Muscle of back (tissue), 11 donors: ENCODE measurements around the gene C6orf136. TPM values are rescaled to one million over a fixed set of nuclear protein-coding genes. Genes with fewer than 3 reads are reported as not detected.
A peak's percentile ranks its signal among the peaks of the same experiment; 100 is the strongest.

Experiments
- DNase-seq, 3 donors: peaks; one replicate each; pipeline versions ENCODE4 v3.0.0 to v3.0.0-alpha.2; 2013
- polyA plus RNA-seq, 10 donors: library from polyadenylated mRNA; unstranded; fragments of 120-200 nt; gene quantifications; one replicate each; pipeline ENCODE4 v1.2.1, GENCODE V29; 2013; ENCODE audit not compliant: insufficient read length in 10 of 10

Gene C6orf136
- polyA plus RNA-seq, 10 donors = 7.7 to 18.2 (median 11.9) TPM

DNA sequence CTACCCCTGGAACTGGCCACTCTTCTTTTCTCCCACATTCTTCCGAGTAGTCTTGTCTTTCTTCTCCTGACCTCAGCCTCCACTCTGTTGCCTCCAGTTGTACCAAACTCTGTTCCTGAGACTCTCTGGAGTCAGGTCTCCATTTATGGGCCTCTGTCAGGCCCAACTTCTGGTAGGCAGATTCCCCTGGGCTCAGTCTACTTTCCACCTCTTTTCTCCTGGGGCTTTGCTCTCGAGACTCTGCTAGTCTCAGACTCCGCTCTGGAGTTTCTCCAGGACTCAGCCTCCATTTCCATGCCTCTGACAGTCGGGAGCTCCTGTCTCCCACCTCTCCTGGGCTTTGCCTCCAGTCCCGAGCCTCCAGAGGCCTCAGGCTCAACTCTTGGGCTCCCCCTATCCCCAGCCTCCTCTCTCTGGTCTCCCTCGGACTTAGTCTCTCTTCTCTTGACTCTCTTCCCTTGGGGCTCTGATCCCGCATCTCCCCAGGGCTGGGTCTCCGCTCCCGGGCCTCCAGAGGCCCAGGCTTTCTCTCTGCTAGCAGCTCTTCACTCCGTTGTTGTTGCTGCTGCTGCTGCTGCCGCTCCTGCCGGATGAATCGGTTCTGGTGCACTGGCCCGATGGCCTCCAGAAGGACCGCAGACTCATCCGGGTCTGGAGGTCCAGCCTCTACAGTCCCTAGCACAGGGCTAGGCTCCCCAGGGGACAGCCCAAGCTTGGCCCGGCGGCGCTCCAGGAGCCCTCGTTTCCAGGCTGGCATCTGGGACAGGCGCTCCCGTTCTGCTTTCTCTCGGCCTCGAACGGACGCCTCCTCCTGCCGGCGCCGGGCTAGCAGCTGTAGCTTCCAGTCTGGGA lies 38.5 kb downstream of the C6orf136 start:
- peak in 1 of 3 donors; percentile 36 for DNase-seq

DNA sequence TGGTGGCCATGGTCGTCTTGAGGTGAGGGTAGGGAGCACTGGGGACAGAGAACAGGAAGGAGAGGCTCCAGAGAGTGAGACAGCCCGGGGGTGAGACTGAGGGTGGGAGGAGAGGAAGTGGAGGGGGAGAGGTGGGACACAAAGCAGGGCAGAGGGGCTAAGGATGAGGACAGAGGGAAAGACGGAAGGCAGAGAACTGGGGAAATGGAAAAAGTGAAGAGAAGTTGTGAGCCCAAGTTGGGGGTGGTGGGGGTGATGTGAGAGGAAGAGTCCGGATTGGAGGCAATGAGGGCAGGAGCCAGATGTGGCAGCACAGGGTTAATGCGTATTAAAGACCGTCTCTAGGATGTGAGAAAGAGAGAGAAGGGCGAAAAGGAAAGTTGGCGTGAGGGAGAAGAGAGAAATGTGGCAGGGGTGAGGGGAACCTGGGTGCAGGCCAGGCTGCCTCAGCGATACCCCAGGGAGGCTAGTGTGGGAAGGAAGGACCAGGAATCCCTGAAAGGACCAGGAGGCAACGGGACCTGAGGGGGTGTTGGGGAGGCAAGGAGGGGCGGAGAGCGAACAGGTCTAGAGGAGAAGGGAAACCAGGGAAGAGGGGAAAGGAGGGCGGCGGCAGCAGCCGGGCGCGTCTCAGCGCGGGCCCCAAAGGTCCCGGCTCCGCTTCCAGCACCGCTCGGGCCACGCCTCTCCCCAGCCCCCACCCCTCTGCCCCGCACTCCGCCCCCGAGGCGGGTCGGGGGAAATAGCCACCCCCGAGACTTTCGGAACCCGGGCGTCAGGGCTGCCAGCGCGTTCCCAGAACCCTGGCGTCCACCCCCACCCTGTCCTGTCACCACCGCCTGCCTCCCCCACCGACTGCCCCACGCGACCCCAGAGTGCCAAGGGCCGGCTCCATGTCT lies 39.3 kb downstream of the C6orf136 start, which contains the start of gene PPP1R18:
Gene PPP1R18, minus strand, starts transcription at position 637 of the 899 bp plus-strand sequence. Its CDS starts 627 bp downstream, at position 10.
- peak in 2 of 3 donors; percentile 67 to 82 for DNase-seq

- DNase-seq = peak; percentile 96 to 99 (median 96)
These were observed 40.1 kb downstream of the C6orf136 start for GRCh38 chr6:30686908-30687658.

DNA sequence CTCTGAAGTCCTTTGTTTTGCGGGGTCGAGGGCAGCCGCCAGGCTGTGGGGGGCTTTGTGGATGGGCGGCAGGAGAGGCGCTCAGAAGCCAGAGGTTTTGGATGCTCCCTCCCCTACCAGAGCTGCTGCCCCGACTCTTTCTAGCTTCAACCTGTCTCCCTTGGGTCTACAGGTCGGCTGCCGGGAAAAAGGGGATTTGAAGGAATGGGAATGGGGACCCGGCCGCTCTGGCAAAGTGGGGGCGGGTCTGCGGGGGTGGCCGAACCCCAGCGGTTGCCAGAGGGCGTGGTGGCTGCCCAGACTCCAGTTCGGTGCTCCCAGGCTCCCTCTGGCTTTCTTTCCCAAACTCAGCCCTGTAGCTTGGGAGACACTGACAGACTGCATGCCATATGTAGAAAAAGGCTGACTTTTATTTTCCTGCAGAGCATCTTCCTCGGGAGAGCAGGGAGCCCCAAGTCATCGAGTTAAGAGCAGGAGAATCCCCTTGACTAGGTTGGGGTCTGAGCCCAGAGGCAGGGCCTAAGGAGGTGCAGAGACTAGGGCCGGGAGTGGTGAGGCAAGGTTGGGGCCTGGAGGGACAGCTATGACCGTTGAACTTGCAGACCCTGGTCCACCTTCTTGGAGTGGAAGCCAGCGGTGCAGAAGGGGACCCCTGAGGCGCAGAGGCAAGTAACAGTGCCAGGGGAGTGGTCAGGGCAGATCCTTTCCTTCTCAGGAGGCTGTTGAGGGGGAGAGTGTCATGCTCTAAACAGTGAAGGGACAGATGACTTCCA lies 40.9 kb downstream of the C6orf136 start:
- DNase-seq = peak in 1 of 3 donors; percentile 30

DNA sequence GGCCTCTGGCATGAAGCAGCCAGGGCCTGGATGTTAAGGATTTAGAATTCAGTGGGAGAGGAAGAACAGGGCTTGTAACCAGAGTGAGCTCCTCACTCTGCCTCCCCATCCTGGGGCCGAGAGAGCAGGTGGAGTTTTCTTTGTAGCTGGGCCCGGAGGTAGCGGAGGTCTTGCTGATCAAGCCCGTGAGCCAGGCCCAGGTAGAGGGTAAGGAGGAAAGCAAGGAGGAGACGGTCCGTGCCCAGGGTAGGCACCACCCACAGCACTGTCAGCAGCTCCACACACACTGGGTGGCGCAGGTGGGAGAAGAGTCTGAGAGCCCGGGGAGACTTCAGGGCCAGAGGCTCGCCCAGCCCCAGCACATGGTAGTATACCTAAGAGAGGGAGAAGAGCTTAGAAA lies 41.6 kb downstream of the C6orf136 start:
- DNase-seq = no peak

GRCh38 chr6:30689022-30689865 lies 42.3 kb downstream of the C6orf136 start:
- no peak for DNase-seq

- no peak for DNase-seq
These were observed 43.1 kb downstream of the C6orf136 start for GRCh38 chr6:30689985-30690384.

DNA sequence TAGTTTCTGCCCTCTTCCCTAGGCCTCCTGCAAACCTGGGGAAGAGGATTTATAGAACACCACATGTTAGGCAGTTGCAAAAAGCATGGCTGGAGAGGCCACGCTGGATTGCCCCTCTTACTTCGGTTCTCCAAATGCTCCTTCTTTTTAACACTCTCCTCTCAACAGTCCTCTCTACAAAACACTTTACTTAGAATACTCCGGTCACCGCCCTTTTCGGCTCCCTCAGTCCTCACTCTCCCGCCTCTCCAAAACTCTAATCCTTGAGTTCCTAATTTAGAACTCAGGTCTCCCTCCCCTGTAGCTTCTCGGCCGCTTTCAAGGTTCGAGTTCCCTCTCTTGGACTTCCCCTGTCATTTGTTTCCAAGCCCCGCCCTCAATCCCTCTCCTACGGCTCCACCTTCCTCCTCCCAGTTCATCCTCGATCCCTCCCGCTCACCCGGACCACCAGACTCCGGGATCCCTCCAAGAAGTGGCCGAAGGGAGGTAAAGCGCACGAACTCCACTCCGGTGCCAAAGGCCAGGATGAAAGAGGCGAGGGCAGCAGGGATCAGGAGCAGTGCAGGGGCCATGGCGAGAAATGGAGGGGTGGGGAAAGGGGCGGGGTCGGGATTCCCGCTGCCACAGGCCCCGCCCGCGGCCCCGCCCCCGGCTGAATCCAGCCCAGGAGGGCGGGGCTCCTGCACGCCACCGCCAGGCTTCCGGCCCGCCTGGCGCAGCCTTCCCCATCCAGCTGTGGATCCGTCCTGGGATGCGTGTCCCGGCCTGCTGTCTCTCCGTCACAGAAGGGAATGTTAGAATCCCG lies 43.7 kb downstream of the C6orf136 start, which contains the start of gene NRM:
Gene NRM, minus strand, starts transcription at position 582 of the 805 bp plus-strand sequence. Its CDS starts 10 bp downstream, at position 572.
- DNase-seq = peak; percentile 89 to 97 (median 94)

GRCh38 chr6:30691208-30691847 lies 44.4 kb downstream of the C6orf136 start:
- peak in 1 of 3 donors; percentile 44 for DNase-seq

DNA sequence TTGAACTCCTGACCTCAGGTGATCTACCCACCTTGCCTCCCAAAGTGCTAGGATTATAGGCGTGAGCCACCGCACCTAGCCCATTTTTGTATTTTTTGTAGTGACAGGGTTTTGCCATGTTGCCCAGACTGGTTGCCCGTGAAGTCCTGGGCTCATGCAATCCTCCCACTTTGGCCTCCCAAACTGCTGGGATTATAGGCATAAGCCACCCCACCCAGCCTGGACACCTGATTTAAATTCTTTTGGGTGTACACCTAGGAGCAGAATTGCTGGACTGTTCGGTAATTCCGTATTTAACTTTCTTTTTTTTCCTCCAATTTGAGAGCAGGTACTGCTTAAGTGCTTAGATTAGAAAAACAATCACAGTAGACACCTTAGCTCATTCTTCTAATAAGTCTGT lies 49.5 kb downstream of the C6orf136 start:
- no peak for DNase-seq

GRCh38 chr6:30700340-30700739 lies 53.4 kb downstream of the C6orf136 start:
- no peak for DNase-seq

Other genes starting within 250 kb of the C6orf136 start
- 100 to 1,000 TPM in 1 of 10 donors, 10 to 100 TPM in 9; 61.7 to 117 (median 76.9) TPM for gene HLA-E, start 157.6 kb upstream of the C6orf136 start, polyA plus RNA-seq
- 10 to 100 TPM; 45.8 to 73.4 (median 52.1) TPM for gene GNL1, start 90.6 kb upstream of the C6orf136 start, polyA plus RNA-seq
- gene PRR3, start 89.8 kb upstream of the C6orf136 start, polyA plus RNA-seq = 10 to 100 TPM; 16.0 to 28.1 (median 21.4) TPM
- 10 to 100 TPM; 43.9 to 53.4 (median 47.0) TPM for gene ABCF1, start 75.7 kb upstream of the C6orf136 start, polyA plus RNA-seq
- gene PPP1R10, start 29.9 kb upstream of the C6orf136 start, polyA plus RNA-seq = 10 to 100 TPM; 25.9 to 38.8 (median 29.8) TPM
- gene MRPS18B, start 29.3 kb upstream of the C6orf136 start, polyA plus RNA-seq = 10 to 100 TPM; 44.3 to 60.3 (median 53.2) TPM
- gene ATAT1, start 20.3 kb upstream of the C6orf136 start, polyA plus RNA-seq = 10 to 100 TPM; 14.7 to 33.9 (median 19.9) TPM
- 10 to 100 TPM; 18.6 to 27.2 (median 22.9) TPM for gene DHX16, start 25.9 kb downstream of the C6orf136 start, polyA plus RNA-seq
- gene PPP1R18, start 39.5 kb downstream of the C6orf136 start, polyA plus RNA-seq = 10 to 100 TPM; 36.4 to 51.3 (median 42.8) TPM
- 10 to 100 TPM; 28.5 to 43.1 (median 36.5) TPM for gene NRM, start 43.9 kb downstream of the C6orf136 start, polyA plus RNA-seq
- gene MDC1, start 70.1 kb downstream of the C6orf136 start, polyA plus RNA-seq = 10 to 100 TPM; 19.7 to 32.5 (median 23.9) TPM
- 1,000 to 10,000 TPM in 1 of 10 donors, 100 to 1,000 TPM in 9; 582 to 1,224 (median 866) TPM for gene TUBB, start 73.2 kb downstream of the C6orf136 start, polyA plus RNA-seq
- gene FLOT1, start 95.6 kb downstream of the C6orf136 start, polyA plus RNA-seq = 100 to 1,000 TPM in 6 of 10 donors, 10 to 100 TPM in 4; 89.4 to 116 (median 103) TPM
- gene IER3, start 97.4 kb downstream of the C6orf136 start, polyA plus RNA-seq = 10 to 100 TPM in 2 of 10 donors, 1 to 10 TPM in 8; 7.1 to 25.4 (median 9.1) TPM
- 10 to 100 TPM; 44.6 to 78.1 (median 50.8) TPM for gene DDR1, start 237.4 kb downstream of the C6orf136 start, polyA plus RNA-seq